HEK293T (cell line): ENCODE measurements around the gene HAPLN2.

ENCODE experiments used
- CTCF ChIA-PET: fragments of 350-600 bp; formaldehyde crosslinking; extraction: SDS; loops from one replicate; lab custom pipeline; 2021; ENCODE audit warnings: antibody characterized with exemption, inconsistent platforms; lab: Yijun Ruan, JAX
- POLR2A ChIA-PET: fragments of 350-600 bp; formaldehyde crosslinking; extraction: SDS; loops from one replicate; lab custom pipeline; 2020; ENCODE audit warnings: antibody characterized with exemption, inconsistent platforms; lab: Yijun Ruan, JAX
- DNase-seq: peaks from one replicate; pipeline ENCODE4 v3.0.0; 2012; ENCODE audit warnings: mixed read lengths; ENCODE audit errors: extremely low spot score
- ARNT ChIP-seq: fragments of 450-650 bp; IDR thresholded peaks from 2 replicates; pipeline ENCODE4 v1.6.1; 2017; ENCODE audit warnings: mild to moderate bottlenecking
- BHLHE40 ChIP-seq: fragments of 450-650 bp; IDR thresholded peaks from 2 replicates; pipeline ENCODE4 v1.6.1; 2016; ENCODE audit warnings: mild to moderate bottlenecking, moderate library complexity, borderline replicate concordance
- ELF4 ChIP-seq: fragments of 450-650 bp; IDR thresholded peaks from 2 replicates; pipeline ENCODE4 v1.6.1; 2017; ENCODE audit warnings: antibody characterized with exemption
- FOXA1 ChIP-seq: fragments of 450-650 bp; IDR thresholded peaks from 2 replicates; pipeline ENCODE4 v1.6.1; 2016; ENCODE audit warnings: mild to moderate bottlenecking
- FOXK2 ChIP-seq: fragments of 450-650 bp; IDR thresholded peaks from 2 replicates; pipeline ENCODE4 v1.6.1; 2016; ENCODE audit warnings: mild to moderate bottlenecking
- HDGF ChIP-seq: fragments of 450-650 bp; IDR thresholded peaks from 2 replicates; pipeline ENCODE4 v1.6.1; 2017; ENCODE audit warnings: antibody characterized with exemption, borderline replicate concordance
- LEF1 ChIP-seq: fragments of 450-650 bp; IDR thresholded peaks from 2 replicates; pipeline ENCODE4 v1.6.1; 2017; ENCODE audit warnings: mild to moderate bottlenecking, borderline replicate concordance
- NFRKB ChIP-seq: fragments of 450-650 bp; IDR thresholded peaks from 2 replicates; pipeline ENCODE4 v1.6.1; 2016; ENCODE audit warnings: mild to moderate bottlenecking, moderate library complexity
- PKNOX1 ChIP-seq: fragments of 450-650 bp; IDR thresholded peaks from 2 replicates; pipeline ENCODE4 v1.6.1; 2016
- SUZ12 ChIP-seq: fragments of 450-650 bp; IDR thresholded peaks from 2 replicates; pipeline ENCODE4 v1.6.1; 2016; ENCODE audit warnings: mild to moderate bottlenecking
- TARDBP ChIP-seq: fragments of 450-650 bp; IDR thresholded peaks from 2 replicates; pipeline ENCODE4 v1.6.1; 2016
- ZNF384 ChIP-seq: fragments of 450-650 bp; IDR thresholded peaks from 2 replicates; pipeline ENCODE4 v1.6.1; 2016

HAPLN2 gene

DNA sequence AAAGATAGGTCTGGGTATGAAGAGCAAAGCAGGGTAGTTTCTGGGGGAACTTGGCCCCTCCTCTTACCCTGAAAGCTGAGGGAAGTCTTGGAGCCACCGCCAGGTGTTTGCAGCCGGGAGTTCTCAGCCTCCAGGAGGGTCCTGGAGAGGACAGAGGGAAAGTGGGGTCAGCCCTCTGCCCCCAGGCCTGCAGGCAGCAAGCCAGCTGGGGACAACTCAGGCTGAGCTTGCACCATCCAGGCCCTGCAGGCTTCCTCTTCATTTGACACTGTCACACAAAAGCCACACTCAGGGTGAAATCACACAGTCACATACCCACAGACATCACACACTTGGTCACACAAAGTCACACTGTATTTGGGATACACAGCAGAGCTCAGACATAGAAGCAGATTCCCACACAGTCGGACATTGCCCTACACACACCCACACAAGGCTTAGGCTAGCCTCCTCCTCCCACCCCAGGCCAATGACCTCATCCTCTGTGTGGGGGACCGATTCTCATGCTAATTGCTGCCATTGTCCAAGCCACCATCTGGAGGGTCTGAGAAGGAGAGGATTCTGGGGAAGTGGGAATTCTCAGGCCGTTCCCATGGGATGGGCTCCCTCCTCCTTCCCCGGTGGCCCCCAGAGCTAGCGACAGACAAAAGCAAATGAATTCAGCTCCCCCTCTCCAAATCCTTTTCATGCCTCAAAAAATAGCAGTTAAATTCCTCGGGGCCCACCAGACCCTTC is 54.3 kb downstream of the HAPLN2 start:
- DNase-seq, result no peak
- CTCF ChIA-PET, result interaction anchor here (1.0 to 1.8 kb wide), 5 partner anchors 14 to 54 kb away, joined by 3 to 9 read pairs (median 4); partner anchors contain the start of gene HAPLN2
- no peak for TF ChIP-seq BHLHE40
- no peak for TF ChIP-seq FOXK2
- TF ChIP-seq ZNF384, result no peak
- no peak for TF ChIP-seq ELF4
- TF ChIP-seq LEF1, result no peak
- no peak for TF ChIP-seq FOXA1
- no peak for TF ChIP-seq TARDBP
- TF ChIP-seq SUZ12, result no peak
- no peak for TF ChIP-seq ARNT
- TF ChIP-seq HDGF, result no peak
- TF ChIP-seq PKNOX1, result no peak
- no peak for TF ChIP-seq NFRKB
- POLR2A ChIA-PET, result interaction anchor here (0.6 to 8.1 kb wide), 5 partner anchors 9 to 55 kb away, joined by 3 to 122 read pairs (median 4); partner anchors contain the start of genes ISG20L2 and METTL25B
